Articular chondrocyte of knee joint (primary cell): ENCODE data around the gene KDR. TPM values are rescaled to one million over a fixed set of nuclear protein-coding genes. Genes with fewer than 3 reads are reported as not detected.

ENCODE experiments used
- small RNA-seq: library from RNA; depleted of rRNA; stranded (forward); fragments of <200 nt; gene quantifications from one replicate; pipeline ENCODE3, GENCODE V24; 2012
- total RNA-seq: library from RNA; depleted of rRNA; stranded (reverse); fragments of >200 nt; gene quantifications from 2 replicates; pipeline ENCODE4 v1.2.3, GENCODE V29; 2012

The KDR gene
- total RNA-seq: 0.13 and 0.43 TPM in 2 replicates

DNA sequence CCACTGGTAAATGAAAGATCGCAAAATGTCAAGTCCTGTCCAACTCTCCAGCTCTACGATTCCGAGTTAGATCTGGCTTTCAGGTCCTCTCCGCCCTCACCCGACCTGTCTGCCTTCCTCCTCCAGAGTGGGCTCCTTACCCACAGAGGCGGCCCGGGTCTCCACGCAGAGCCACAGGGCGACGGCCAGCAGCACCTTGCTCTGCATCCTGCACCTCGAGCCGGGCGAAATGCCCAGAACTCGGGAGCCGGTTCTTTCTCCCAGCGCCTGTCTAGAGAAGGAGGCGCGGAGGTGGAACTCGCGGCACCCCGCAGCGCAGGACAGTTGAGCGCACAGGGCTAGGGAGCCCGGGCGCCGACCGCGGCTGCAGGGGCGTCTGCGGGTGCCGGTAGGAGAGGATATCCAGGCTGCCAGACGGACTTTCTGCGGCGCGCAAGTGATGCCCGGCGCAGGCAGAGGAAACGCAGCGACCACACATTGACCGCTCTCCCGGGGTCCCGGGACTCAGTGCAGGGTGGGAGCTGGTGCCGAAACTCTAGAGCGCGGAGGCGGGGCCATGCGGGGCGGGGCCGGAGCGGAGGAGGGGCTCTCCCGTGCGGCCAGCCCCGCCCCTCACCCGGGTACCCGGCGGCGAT lies at the start of gene KDR:
KDR (minus strand) TSS at position 509 of the 635 bp plus-strand sequence; CDS start at position 207, 302 bp downstream.

Small RNA genes within 50 kb of the gene (small RNA-seq; reads per million reads assigned to genes)
- not detected for gene RN7SL424P
- not detected for gene RNU6-410P

Other genes starting within 250 kb of the KDR start
- gene SRD5A3, start 220.6 kb upstream of the KDR start, total RNA-seq: 10.4 and 15.7 TPM in 2 replicates